ENCODE data around the gene CDH11. TPM values are rescaled to one million over a fixed set of nuclear protein-coding genes. Genes with fewer than 3 reads are reported as not detected.

The CDH11 gene
- total RNA-seq, 2 donors from 2014 or later: not detected

- DNase-seq: no peak
Observed at GRCh38 chr16:64997121-64997520, 124.7 kb downstream of the CDH11 start.

DNA sequence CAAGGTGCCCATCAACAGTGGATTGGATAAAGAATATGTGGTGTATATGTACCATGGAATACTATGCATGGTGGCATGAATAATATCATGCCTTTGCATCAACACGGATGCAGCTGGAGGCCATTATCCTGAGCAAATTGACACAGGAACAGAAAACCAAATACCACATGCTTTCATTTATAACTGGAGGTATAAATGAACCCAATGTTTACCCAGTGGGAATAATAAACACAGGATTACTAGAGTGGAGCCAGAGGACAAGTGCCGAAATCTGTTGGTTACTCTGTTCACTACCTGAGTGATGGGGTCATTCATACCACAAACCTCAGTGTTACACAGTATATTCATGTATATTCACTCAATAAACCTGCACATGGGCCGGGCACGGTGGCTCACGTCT, 125.2 kb downstream of the CDH11 start:
- Mint-ChIP-seq H3K4me3 (no peak overlapping the region), H3K27ac (no peak overlapping the region), H3K36me3 (ENCODE audit: insufficient read depth in 2 of 2) (peaks cover 0 to 2% of the 10 kb centered on the region in 2 donors), H3K9me3 (peaks cover 5 to 11% of the 10 kb centered on the region in 2 donors), H3K4me1 (ENCODE audit: low read depth) (no peaks in the 10 kb centered on the region), H3K27me3 (ENCODE audit: low read depth) (no peaks in the 10 kb centered on the region)
- DNase-seq (no peak), ATAC-seq (replicated peaks in 1 of 2) (no peak)

More at GRCh38 chr16:64997121-64997520, 124.7 kb downstream of the CDH11 start:
- H3K9me3 Mint-ChIP-seq: peaks cover 6 to 11% of the 10 kb centered on the region in 2 donors
- no peak overlapping the region for H3K27ac Mint-ChIP-seq
- H3K36me3 Mint-ChIP-seq (ENCODE audit: insufficient read depth in 2 of 2): peaks cover 0 to 2% of the 10 kb centered on the region in 2 donors
- no peak overlapping the region for H3K4me3 Mint-ChIP-seq
- ATAC-seq (replicated peaks in 1 of 2): no peak
- no peaks in the 10 kb centered on the region for H3K4me1 Mint-ChIP-seq (ENCODE audit: low read depth)
- no peaks in the 10 kb centered on the region for H3K27me3 Mint-ChIP-seq (ENCODE audit: low read depth)

- peaks cover 7 to 11% of the 10 kb centered on the region in 2 donors for H3K9me3 Mint-ChIP-seq
- DNase-seq (no peak), ATAC-seq (replicated peaks in 1 of 2) (no peak)
- H3K4me3 Mint-ChIP-seq: no peak overlapping the region
- no peaks in the 10 kb centered on the region for H3K36me3 Mint-ChIP-seq (ENCODE audit: insufficient read depth in 2 of 2)
- no peaks in the 10 kb centered on the region for H3K27me3 Mint-ChIP-seq (ENCODE audit: low read depth)
- H3K4me1 Mint-ChIP-seq (ENCODE audit: low read depth): no peaks in the 10 kb centered on the region
- H3K27ac Mint-ChIP-seq: no peak overlapping the region
Observed at GRCh38 chr16:64993464-64993863, 128.4 kb downstream of the CDH11 start.

- H3K36me3 Mint-ChIP-seq (ENCODE audit: insufficient read depth in 2 of 2): no peaks in the 10 kb centered on the region
- peaks cover 9 to 11% of the 10 kb centered on the region in 2 donors for H3K9me3 Mint-ChIP-seq
- no peak overlapping the region for H3K4me3 Mint-ChIP-seq
- H3K27me3 Mint-ChIP-seq (ENCODE audit: low read depth): no peaks in the 10 kb centered on the region
- H3K4me1 Mint-ChIP-seq (ENCODE audit: low read depth): no peaks in the 10 kb centered on the region
- DNase-seq (no peak), ATAC-seq (replicated peaks in 1 of 2) (no peak)
- no peak overlapping the region for H3K27ac Mint-ChIP-seq
Observed at GRCh38 chr16:64991001-64991400, 130.9 kb downstream of the CDH11 start.

GRCh38 chr16:64990101-64990500, 131.8 kb downstream of the CDH11 start:
- no peaks in the 10 kb centered on the region for H3K27me3 Mint-ChIP-seq (ENCODE audit: low read depth)
- H3K4me1 Mint-ChIP-seq (ENCODE audit: low read depth): no peaks in the 10 kb centered on the region
- ATAC-seq (replicated peaks in 1 of 2) (no peak), DNase-seq (no peak)
- peaks cover 7 to 9% of the 10 kb centered on the region in 2 donors for H3K9me3 Mint-ChIP-seq
- no peak overlapping the region for H3K27ac Mint-ChIP-seq
- no peak overlapping the region for H3K4me3 Mint-ChIP-seq
- no peaks in the 10 kb centered on the region for H3K36me3 Mint-ChIP-seq (ENCODE audit: insufficient read depth in 2 of 2)

DNA sequence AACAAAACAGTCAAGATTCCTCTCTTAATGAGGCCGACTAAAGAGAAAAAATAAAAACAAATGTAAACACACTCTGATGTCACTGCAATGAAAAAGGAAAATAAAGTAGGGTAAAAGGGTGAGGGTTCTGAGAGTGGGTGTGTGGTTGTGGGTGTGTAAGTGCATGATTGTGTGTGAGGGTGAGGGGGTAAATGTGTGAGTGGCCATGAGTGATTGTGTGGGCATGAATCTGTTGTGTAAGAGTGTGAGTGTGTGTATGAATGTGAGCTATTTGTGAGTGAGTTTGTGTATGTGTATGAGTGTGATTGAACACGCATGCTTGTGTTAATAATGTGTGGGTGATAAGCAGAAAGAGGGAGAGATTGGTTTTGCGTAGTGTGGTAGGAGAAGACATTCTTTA, 132.8 kb downstream of the CDH11 start:
- ATAC-seq (replicated peaks in 1 of 2): no peak
- DNase-seq: no peak
- no peaks in the 10 kb centered on the region for H3K36me3 Mint-ChIP-seq (ENCODE audit: insufficient read depth in 2 of 2)
- H3K27ac Mint-ChIP-seq: no peak overlapping the region
- no peak overlapping the region for H3K4me3 Mint-ChIP-seq
- no peaks in the 10 kb centered on the region for H3K27me3 Mint-ChIP-seq (ENCODE audit: low read depth)
- H3K9me3 Mint-ChIP-seq: peaks cover 5 to 6% of the 10 kb centered on the region in 2 donors
- H3K4me1 Mint-ChIP-seq (ENCODE audit: low read depth): no peaks in the 10 kb centered on the region

DNA sequence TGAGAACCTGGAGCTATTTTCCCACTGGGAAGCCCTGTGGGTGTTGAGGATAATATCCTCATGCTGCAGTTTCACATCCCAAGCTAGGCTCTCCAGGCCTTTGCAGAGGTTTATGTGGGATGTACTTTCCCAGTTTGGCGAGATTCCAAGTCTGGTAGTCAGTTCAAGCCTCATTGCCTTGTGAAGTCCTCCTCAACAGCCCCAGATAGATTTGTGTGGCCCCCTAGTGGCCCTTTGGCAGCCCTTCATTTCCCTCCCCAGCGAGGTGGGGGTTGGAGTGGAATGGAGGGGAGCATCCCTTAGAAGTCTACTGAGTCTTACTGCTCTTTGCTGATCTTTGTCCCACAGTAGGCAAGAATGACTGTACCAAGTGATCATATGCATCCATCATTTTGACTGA, 137.9 kb downstream of the CDH11 start:
- H3K9me3 Mint-ChIP-seq: peaks cover 9% of the 10 kb centered on the region in 2 donors
- peak in 1 of 2 donors; percentile 0 for DNase-seq
- no peak overlapping the region for H3K27ac Mint-ChIP-seq
- no peaks in the 10 kb centered on the region for H3K27me3 Mint-ChIP-seq (ENCODE audit: low read depth)
- ATAC-seq (replicated peaks in 1 of 2): no peak
- H3K4me3 Mint-ChIP-seq: no peak overlapping the region
- H3K4me1 Mint-ChIP-seq (ENCODE audit: low read depth): no peaks in the 10 kb centered on the region
- H3K36me3 Mint-ChIP-seq (ENCODE audit: insufficient read depth in 2 of 2): peaks cover 0 to 4% of the 10 kb centered on the region in 2 donors

GRCh38 chr16:64983231-64983630, 138.6 kb downstream of the CDH11 start:
- DNase-seq (no peak), ATAC-seq (replicated peaks in 1 of 2) (no peak)
- Mint-ChIP-seq H3K36me3 (ENCODE audit: insufficient read depth in 2 of 2) (peaks cover 0 to 4% of the 10 kb centered on the region in 2 donors), H3K27me3 (ENCODE audit: low read depth) (no peaks in the 10 kb centered on the region), H3K9me3 (peaks cover 9% of the 10 kb centered on the region in 2 donors), H3K27ac (no peak overlapping the region), H3K4me1 (ENCODE audit: low read depth) (no peaks in the 10 kb centered on the region), H3K4me3 (no peak overlapping the region)

DNA sequence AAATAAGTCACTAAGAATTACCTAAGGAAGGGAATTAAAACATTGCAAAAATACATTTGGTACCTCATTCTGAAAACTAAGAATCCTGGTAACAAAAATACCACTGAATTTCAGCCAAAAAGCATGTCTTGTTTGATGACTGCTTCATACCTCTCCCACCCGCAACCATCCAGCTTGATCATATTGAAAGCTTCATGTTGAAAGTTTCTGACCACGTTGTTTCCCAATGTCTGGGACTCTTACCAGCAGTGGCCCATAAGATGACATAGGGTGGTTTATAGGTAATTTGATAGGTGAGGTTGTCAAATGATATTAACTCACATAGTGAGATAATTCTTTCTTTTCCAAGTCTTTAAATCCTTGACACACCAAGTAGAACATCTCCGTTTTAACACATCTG, 139.3 kb downstream of the CDH11 start:
- no peaks in the 10 kb centered on the region for H3K27me3 Mint-ChIP-seq (ENCODE audit: low read depth)
- no peak for ATAC-seq (replicated peaks in 1 of 2)
- no peak overlapping the region for H3K4me3 Mint-ChIP-seq
- peaks cover 0 to 4% of the 10 kb centered on the region in 2 donors for H3K36me3 Mint-ChIP-seq (ENCODE audit: insufficient read depth in 2 of 2)
- no peak overlapping the region for H3K27ac Mint-ChIP-seq
- no peaks in the 10 kb centered on the region for H3K4me1 Mint-ChIP-seq (ENCODE audit: low read depth)
- no peak for DNase-seq
- H3K9me3 Mint-ChIP-seq: peaks cover 7 to 9% of the 10 kb centered on the region in 2 donors

DNA sequence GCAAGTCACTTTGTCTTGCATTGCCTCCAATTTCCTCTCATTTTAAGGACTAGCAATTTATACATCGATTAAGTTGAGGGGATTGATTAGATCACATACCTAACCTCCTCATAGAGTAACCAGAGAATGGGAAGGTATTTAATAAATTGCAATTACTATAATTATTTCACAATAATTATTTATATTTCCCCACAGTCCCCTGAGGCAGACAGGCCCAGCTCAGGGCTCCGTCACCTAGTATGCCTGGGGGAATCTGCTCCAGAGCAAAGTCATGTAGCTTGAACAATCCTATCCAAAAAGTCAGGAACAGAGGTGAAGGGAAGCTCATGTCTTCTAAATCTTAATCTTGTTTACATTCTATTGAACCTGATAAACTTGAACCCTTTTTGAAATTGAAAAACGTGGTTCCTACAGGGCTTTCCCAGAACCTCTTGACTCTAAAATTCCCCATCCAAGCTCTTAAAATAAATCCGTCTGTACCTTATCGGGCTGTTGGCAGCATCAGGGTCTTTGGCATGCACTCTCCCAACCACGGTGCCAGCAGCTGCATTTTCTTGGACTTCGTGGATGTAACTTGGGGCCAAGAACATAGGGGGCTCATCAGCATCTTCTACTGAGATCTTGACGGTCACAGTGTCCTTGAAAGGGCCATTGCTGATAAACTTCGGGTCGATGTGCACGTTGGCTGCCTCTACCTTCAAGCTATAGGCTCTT, 140.1 kb downstream of the CDH11 start:
- Mint-ChIP-seq H3K9me3 (peaks cover 7 to 9% of the 10 kb centered on the region in 2 donors), H3K4me3 (no peak overlapping the region), H3K27ac (no peak overlapping the region), H3K36me3 (ENCODE audit: insufficient read depth in 2 of 2) (peaks cover 0 to 4% of the 10 kb centered on the region in 2 donors), H3K27me3 (ENCODE audit: low read depth) (no peaks in the 10 kb centered on the region), H3K4me1 (ENCODE audit: low read depth) (no peaks in the 10 kb centered on the region)
- ATAC-seq (replicated peaks in 1 of 2): no peak
- DNase-seq: no peak

DNA sequence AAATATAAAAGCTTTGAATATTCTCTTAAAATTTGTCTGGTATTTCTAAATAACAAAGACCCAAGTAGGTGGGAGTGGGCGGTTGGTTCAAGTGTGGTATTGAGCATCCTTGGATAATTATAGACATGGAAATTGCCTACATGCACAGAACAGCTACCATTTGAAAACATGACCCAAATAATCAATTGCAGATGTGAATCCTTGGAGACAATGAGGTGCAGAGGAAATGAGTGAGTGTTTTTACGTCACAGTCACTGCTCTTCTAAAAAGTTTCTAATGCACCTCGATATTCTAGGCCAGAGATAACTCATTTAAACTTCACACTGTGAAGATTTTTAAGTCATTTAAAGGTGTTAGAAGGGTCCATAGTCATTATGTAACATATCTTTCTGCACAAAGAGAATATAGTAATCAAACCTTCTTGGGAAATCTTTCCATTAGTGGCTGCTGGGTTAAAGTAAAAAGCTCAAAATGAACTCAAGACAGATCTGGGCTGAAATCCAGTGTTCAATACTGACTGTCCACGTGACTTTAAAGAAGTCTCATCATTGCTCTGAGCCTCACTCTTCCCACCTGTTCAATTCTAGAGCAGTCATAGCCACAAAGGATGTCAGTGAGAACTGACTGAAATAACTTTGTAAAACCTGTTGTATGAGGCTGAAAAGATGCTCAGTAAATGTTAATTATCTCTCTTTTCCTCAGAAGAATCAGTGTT, 144.5 kb downstream of the CDH11 start:
- ATAC-seq (replicated peaks in 1 of 2) (no peak), DNase-seq (no peak)
- no peaks in the 10 kb centered on the region for H3K27me3 Mint-ChIP-seq (ENCODE audit: low read depth)
- H3K9me3 Mint-ChIP-seq: peaks cover 16 to 17% of the 10 kb centered on the region in 2 donors
- no peak overlapping the region for H3K4me3 Mint-ChIP-seq
- peaks cover 0 to 7% of the 10 kb centered on the region in 2 donors for H3K36me3 Mint-ChIP-seq (ENCODE audit: insufficient read depth in 2 of 2)
- H3K27ac Mint-ChIP-seq: no peak overlapping the region
- H3K4me1 Mint-ChIP-seq (ENCODE audit: low read depth): no peaks in the 10 kb centered on the region

DNA sequence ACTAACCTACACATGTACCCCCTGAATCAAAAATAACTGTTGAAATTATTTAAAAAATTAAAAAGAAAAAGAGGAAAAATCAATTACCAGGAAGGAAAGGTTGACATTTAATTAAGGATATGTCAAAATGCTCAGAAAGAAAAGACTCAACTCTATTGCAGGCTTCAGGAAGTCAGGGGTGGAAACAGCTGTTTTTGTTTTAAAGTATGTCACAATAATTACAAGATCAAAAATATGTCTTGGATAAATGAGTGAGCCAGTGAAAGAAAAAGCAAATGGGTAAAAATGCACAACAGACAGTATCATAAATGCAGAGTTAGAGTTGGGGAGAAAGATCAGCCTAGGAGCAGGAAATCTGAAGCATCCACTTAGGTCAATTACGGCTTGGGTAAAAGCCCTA, 146.0 kb downstream of the CDH11 start:
- H3K27ac Mint-ChIP-seq: no peak overlapping the region
- H3K36me3 Mint-ChIP-seq (ENCODE audit: insufficient read depth in 2 of 2): peaks cover 0 to 7% of the 10 kb centered on the region in 2 donors
- no peaks in the 10 kb centered on the region for H3K4me1 Mint-ChIP-seq (ENCODE audit: low read depth)
- peaks cover 12 to 13% of the 10 kb centered on the region in 2 donors for H3K9me3 Mint-ChIP-seq
- H3K4me3 Mint-ChIP-seq: no peak overlapping the region
- ATAC-seq (replicated peaks in 1 of 2) (no peak), DNase-seq (no peak)
- no peaks in the 10 kb centered on the region for H3K27me3 Mint-ChIP-seq (ENCODE audit: low read depth)

GRCh38 chr16:64974381-64974780, 147.5 kb downstream of the CDH11 start:
- Mint-ChIP-seq H3K36me3 (ENCODE audit: insufficient read depth in 2 of 2) (peaks cover 0 to 3% of the 10 kb centered on the region in 2 donors), H3K4me1 (ENCODE audit: low read depth) (no peaks in the 10 kb centered on the region), H3K9me3 (peaks cover 8 to 13% of the 10 kb centered on the region in 2 donors), H3K27me3 (ENCODE audit: low read depth) (no peaks in the 10 kb centered on the region), H3K27ac (no peak overlapping the region), H3K4me3 (no peak overlapping the region)
- DNase-seq (no peak), ATAC-seq (replicated peaks in 1 of 2) (no peak)
